HG03103 (cell line): ENCODE data around the gene CALD1.

Experiments used
- ATAC-seq: cut with Tn5 transposase; IDR thresholded peaks from one replicate; pipeline ENCODE4 v1.9.1; 2021; ENCODE audit warnings: low read depth; ENCODE audit not compliant: unreplicated experiment

Gene CALD1

DNA sequence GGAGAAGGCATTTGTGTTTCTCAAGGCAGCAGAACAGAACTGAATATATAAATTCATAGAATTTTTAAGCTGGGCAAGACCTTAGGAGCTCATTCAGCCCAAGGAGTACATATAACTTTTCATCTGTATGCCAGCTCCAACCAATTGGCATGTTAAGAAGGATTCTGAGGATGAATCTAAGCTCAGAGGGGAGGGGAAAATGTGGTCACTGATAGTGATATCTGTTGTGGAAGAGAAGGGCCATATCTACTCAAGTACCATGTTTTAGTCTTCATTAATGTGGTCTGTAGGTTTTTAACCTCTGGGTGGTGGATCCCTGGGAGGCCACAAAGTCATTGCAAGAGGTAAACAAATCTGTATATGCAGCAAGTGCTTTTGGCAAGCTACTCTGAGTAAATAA, 6.4 kb downstream of the CALD1 start:
- no peak for ATAC-seq

DNA sequence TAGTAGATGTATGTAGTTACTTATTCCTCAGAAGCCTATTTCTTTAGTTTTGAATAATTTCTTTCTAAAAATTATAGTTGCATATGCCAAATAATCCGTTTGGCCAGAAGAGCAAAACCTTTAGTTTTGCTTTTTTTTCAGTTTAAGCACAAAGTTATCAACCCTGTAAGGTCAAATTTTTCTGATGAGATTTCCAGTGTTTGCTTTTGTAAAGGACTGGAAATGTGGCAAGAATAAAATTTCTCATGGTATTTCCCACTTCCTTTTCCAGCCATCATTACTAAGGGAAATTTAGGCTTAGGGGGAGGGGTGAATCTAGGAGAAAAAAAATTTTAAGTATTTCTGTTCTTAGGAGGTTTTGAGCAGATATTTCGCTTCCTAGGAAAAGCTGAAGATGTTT, 7.6 kb downstream of the CALD1 start:
- no peak for ATAC-seq

DNA sequence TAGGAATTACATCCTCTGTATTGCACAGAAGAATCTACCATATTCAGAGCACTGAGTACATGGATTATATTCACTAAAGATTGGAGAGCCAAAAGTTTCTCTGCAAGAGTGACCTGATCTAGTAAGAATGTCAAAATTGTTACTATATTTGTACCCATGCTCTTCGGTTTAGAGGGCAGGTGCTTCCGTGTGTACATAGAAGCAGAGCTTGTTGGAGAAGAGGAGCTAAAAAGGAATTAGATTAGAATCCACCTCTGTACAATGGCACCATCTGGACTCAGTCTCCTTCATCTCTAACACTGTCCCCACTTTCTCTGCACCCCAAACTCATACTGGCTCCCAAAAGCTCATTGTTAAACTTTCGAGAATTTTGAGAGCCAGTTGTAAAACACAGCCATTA, 8.3 kb downstream of the CALD1 start:
- ATAC-seq: no peak

DNA sequence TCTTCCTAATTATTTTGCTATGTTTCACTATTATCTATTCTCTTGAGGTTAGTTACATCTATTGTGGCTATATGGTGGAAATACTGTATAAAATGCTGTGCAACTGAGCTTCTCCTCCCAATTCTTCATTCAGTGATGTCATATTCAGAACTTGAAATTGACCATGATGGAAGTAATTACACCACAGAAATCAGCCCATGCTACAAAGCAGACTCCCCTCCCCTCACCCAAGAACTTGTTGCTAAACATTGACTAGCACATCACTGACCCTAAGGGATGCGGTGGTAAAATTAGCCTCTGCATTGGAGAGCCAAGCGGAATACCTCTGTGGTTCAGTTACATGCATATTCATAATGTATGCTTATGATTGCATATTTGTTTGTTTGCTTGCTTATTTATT, 8.8 kb downstream of the CALD1 start:
- no peak for ATAC-seq

DNA sequence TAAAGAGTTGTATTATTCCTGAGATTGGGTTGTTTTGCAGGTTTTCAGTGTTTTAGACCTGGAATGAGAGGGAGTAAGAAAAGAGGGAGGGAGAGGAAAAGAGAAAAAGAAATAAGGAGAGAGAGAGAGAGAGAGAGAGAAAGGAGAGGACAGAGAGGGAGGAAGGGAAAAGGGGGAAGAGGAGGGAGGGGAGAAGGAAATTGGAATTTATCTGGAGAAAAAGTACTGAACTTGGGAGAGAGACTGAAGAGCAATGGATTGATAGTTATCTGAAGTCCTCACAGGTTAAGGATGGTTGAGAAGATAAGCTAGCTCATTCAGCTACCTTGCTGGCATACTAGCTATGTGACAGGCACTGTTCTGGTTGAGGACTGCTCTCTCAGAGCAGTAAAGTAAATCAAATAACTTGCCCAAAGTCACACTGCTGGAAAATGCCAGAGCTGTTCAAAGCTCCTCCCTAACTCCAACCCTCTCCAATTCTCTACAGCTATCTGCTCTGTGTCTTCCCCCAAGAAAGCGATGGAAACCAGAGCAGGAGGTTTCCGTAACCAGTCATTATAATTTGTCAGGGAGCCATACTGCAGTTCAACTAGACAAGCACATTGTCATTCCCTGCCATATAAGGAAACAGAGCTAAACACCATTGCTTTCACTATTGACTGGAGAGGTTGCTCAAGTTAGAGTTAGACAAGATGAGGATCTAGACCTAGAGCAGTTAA, 10.7 kb downstream of the CALD1 start:
- ATAC-seq: no peak

DNA sequence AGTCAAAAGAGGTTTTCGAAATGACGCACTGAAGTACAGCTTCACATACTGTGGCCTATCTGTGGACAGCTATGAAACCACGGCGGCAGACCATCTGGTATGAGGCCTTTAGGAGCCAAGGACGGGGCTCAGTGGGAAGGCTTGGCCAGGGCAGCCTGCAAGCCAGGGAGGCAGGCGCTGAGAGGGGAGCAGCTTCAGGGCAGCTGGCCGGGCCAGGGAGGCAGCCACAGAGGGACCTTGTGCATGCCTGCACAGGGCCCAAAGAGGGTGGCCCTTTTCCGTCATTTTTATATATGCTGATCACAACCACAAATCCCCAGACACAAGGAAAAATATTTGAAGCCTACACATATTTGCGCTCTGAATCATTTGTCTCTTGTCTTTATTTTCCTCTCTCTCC, 13.5 kb downstream of the CALD1 start:
- ATAC-seq: no peak

DNA sequence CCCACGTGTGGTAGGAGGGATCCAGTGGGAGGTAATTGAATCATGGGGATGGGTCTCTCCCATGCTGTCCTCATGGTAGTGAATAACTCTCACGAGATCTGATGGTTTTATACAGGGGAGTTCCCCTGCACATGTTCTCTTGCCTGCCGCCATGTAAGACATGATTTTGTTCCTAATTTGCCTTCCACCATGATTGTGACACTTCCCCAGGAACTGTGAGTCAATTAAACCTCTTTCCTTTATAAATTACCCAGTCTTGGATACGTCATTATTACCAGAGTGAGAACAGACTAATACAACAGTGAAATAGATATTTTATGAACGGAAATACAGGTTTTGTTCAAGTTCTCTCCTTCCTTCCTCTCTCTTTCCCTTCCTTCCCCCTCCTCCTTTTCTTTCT, 15.8 kb downstream of the CALD1 start:
- no peak for ATAC-seq

DNA sequence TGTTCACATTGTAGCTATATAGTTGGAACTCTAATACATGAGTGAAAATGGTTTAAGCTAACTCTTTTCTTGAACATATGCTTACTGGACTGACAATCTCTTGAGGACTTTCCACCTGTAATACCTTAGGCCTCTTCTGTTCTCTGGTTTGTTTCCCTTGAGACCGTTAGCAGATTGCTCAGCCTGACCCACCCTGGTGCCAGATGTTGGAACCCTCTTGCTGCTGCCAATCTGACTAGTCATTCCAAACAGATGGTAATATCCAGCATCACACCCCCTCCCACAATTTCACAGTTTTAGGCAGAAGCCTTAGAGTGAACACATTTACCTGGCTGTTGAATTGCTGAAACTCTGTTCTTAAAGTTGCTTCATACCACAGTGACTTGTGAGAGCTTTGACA, 18.7 kb downstream of the CALD1 start:
- no peak for ATAC-seq

DNA sequence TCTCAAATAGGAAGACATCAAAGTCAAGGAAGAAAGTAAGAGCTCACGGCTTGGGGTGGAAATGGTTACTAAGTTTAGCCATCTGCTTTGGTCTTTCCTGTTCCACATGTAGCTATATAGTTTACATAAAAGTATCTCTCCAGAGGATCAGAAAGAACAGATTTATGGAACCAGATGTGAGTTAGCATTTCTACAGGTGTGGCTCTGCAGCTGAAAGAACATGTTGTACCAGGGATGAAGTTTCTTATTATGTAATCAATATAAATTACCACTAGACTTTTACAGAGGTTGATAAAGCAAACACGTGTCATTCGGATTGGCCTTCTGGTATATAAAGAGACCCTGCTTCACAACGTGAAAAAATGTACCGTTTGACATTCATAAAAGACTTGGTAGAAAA, 19.9 kb downstream of the CALD1 start:
- no peak for ATAC-seq

DNA sequence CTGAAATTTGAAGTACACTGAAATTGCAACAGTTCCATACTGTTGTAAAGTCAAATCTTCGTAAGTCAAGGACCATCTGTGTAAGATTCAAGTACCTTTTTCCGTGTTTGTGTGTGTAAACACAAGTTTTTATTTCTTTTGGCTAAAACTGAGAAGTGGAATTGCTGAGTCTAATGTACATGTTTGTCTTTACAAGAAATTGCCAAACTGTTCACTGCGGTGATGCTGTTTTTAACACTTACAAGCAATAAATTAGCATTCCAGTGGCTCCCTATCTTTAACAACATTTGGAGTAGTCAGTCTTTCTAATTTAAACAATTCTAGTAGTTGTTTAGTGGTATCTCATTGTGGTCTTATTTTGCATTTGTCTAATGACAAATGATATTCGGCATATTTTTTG, 23.3 kb downstream of the CALD1 start:
- no peak for ATAC-seq

DNA sequence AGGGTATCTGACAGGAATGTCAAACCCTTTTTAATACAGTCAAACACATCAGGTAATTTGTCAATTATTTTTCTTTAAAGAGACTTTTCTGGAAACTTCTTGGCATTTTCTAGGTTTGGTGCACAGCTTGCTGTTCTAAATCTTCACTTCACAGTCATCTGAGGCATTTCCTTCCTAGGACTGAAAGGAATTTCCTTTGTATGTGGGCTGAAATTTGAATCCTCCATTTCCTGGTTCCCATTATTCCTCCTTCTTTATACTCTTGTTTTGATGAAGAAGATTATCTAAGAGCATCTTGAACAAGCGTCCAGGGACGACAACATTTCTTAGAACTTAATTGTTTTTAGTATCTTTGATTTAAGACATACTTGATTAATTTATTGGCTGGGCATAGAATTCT, 24.9 kb downstream of the CALD1 start:
- ATAC-seq: no peak

DNA sequence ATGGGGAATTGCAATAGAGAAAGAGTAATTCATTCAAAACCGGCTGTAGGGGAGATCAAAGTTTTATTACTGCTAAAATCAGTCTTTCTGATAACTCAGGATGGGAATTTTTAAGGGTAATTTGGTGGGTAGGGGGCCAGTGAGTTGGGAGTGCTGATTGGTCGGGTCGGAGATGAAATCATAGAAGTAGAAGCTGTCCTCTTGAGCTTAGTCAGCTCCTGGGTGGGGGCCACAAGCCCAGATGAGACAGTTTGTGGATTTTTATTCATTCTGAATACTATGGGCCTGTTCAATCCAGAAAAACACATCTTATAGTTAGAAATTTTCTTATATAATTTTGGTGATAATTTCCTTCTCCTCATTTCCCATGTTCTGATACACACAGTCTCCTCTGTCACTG, 25.4 kb downstream of the CALD1 start:
- no peak for ATAC-seq

DNA sequence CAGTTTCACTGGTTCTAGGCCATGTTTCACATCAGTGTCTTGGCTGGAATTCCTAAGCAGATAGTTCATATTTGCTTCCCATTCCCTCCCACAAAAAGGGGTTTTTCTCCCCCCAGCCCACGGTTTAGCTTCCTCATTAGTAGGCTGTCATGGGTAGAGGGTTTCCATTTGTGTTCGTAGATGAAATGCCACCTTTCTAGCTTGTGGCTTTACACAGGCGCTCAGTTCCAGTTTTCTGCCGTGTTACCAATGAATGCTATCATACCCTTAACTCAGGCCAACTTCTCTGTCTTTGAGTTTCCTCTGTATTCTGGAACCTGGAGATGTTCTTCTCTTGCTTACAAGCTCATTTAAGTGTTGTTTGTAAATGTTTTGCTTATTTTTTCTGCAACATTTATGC, 26.8 kb downstream of the CALD1 start:
- no peak for ATAC-seq

DNA sequence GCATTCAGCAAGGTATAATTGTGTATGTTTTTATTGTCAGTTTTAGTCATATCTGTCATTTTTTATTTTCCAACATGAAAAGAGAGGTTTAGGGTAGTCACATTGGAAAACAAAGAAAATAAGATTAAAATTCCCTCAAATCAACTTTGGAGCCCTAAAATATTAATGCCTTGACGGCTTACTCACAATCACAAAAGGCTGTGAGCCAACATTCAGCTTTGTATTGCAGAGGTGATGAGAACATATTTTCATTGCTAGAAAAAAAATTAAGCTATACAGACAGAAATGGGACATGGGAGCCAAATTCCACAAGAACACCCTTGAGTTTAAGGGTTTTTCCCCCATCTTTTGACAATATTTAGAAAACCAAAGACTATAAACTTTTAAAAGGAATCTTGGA, 30.2 kb downstream of the CALD1 start:
- ATAC-seq: no peak

DNA sequence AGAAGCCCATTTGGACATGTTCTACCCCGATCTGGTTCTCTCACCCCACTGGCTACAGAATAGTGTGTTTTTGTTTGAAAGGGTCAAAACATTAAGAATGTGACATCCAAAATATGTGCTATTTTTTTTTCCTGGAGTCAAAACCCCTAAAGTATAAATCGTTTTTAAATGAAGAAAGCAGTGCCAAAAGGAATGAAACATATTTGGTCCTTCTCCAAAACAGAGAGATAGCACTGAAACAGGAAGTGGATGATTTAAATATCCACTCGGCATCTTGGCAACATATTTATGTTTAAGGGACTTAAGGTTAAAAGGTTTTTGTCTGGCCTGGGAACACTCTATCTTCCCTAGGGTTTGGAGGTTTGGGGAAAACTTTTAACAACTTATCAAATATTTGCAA, 32.3 kb downstream of the CALD1 start:
- no peak for ATAC-seq

DNA sequence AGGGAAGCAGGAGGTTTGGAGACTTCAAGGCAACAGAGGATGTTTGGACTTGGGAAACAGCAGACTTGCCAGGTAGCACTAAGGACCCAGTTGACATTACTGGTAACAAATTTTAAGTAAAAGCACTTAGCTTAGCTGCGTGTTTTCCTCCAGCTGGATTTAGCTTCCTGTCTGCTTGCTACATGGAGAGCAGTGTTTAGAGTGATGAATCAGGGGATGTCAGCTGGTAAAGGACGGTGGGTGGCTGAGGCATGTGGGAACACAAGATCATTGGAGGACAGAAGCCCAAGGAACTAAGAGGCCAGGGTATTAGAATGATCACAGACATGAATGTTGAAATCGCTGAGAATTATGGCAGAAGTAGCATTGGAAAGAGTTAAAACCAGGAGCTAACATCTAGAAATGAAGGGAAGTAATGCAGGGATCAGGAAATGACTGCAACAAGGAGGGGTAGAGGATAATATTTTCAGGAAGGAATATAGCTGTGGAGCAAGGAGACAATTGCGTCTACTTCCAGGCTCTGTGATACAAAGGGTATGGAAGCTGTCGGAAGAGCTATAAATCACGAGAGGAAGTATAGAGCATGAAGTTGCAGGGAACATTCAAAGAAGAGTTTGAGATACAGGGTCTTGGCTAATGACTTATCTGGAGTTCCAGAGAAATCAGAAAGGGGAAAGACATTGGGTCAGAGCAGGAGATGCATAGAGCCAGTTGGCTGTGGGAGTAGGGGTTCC, 34.4 kb downstream of the CALD1 start:
- ATAC-seq: no peak

DNA sequence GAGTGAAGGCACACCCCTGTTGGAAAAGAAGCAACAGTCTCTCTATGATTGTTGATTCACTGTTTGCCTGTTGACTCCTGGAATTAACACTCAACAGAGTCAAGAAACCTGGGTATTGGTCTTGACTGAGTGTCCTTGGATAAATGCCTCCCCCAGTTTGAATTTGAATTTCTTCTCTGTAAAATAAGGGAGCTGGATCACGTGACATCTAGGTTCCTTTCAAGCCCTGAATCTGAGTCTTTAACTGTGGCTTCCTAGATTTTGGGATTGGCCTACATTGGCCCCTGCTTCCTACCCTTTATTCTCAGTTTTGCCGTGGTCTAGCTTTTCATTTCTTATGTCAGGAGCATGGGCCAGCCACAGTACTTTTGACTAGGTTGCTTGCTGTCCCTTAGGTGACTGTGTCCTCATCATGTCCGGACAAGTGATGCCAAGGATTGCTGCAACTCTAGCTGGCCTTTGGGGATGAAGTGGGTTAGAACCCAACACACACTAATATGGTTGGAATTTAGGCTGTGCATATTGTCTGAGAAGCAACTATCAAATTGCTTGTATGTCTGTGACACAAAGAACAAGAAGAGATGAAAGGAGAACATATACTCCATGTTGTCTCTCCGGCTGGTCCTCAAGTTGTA, 35.4 kb downstream of the CALD1 start:
- no peak for ATAC-seq

DNA sequence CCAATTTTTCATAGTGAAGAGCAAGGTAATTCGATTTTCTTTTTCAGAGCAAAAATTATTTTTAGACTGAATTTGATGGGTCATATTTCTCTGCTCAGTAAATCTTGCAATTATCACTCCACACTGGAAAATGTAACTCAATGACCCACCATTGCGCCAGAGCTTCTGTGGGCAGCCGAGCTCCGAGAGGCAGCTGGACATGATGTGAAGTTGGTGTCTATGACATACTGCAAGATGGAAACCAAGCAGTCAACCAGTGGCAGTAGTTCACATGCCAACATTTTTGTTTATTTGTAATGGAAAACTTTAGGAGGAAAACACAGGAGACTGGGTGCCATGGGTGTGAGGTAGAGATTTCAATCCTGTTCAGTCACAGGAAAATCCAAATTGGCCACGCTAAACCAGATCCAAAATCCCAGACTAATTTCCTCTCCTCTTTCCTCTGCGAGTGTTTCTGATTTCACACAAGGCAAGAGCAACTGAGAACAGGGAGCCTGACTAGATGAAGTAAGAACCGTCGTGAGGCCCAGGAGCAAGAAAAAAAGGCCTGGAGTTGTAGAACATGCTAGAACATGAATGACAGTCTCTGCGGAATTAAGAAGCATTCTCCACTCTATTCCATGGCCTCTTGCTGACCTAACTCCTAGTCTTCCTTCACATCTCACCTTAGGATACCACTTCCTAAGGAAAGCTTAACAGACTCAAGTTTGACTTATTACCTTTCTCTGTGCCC, 39.3 kb downstream of the CALD1 start:
- ATAC-seq: no peak

DNA sequence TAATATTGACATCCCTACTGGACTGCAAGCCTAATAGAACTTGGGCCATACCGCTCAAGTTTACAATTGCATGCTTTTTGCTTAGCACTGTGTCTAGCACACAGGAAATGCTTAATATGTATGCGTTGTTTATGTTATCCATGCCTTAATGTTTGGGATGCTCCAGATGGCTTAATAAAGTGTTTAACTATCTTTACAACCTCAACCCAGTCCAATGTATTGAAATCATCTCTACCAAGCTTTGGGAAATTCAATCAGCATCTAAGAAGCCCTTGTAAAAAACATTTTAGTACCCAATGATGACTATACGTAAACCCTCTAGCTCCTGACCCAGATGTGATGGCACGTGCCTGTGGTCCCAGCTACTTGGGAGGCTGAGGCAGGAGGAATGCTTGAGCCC, 40.0 kb downstream of the CALD1 start:
- no peak for ATAC-seq

DNA sequence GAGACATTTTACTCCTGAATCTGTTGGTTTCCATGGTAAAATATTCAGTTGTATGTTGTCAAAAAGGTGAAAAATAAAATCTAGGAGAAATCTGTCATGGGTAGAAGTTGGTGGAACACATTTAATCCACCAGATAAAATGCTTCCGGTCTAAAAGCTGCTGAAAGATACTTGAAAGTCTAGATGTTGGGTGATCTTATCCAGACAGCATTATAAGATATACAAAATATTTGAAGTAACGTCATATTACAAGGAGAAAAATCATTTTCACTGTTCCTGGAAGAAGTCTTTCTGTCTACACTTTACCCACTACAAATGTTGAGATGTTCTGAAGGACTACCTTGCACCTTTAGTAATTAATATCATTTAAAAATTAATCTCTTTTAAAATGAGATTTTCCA, 40.9 kb downstream of the CALD1 start:
- ATAC-seq: no peak

DNA sequence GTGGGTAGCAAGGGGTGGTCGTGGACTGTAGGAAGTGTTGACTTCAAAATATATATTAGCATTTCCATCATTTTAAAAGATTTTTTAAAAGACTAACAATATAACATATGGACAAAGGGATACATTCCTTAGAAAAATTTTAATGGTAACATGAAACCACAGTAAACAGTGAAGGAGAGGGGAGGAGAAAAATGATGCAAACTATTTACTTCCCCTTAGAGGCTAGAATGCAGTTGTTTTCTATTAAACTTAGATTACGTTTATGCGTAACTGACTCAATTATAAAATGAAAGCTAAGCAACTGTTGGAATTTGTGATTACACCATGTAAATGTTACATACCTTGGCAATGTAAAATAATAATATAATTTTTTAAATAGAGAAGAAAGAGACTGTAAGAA, 41.3 kb downstream of the CALD1 start:
- ATAC-seq: no peak
